HEK293T (cell line): ENCODE measurements around the gene FXN.

ENCODE experiments used
- ARNT ChIP-seq: fragments of 450-650 bp; IDR thresholded peaks from 2 replicates; pipeline ENCODE4 v1.6.1; 2017; ENCODE audit warnings: mild to moderate bottlenecking
- BHLHE40 ChIP-seq: fragments of 450-650 bp; IDR thresholded peaks from 2 replicates; pipeline ENCODE4 v1.6.1; 2016; ENCODE audit warnings: mild to moderate bottlenecking, moderate library complexity, borderline replicate concordance
- ELF4 ChIP-seq: fragments of 450-650 bp; IDR thresholded peaks from 2 replicates; pipeline ENCODE4 v1.6.1; 2017; ENCODE audit warnings: antibody characterized with exemption
- FOXA1 ChIP-seq: fragments of 450-650 bp; IDR thresholded peaks from 2 replicates; pipeline ENCODE4 v1.6.1; 2016; ENCODE audit warnings: mild to moderate bottlenecking
- FOXK2 ChIP-seq: fragments of 450-650 bp; IDR thresholded peaks from 2 replicates; pipeline ENCODE4 v1.6.1; 2016; ENCODE audit warnings: mild to moderate bottlenecking
- FOXM1 ChIP-seq: fragments of 450-650 bp; IDR thresholded peaks from 2 replicates; pipeline ENCODE4 v1.6.1; 2017; ENCODE audit warnings: mild to moderate bottlenecking, borderline replicate concordance
- HDGF ChIP-seq: fragments of 450-650 bp; IDR thresholded peaks from 2 replicates; pipeline ENCODE4 v1.6.1; 2017; ENCODE audit warnings: antibody characterized with exemption, borderline replicate concordance
- LEF1 ChIP-seq: fragments of 450-650 bp; IDR thresholded peaks from 2 replicates; pipeline ENCODE4 v1.6.1; 2017; ENCODE audit warnings: mild to moderate bottlenecking, borderline replicate concordance
- NFRKB ChIP-seq: fragments of 450-650 bp; IDR thresholded peaks from 2 replicates; pipeline ENCODE4 v1.6.1; 2016; ENCODE audit warnings: mild to moderate bottlenecking, moderate library complexity
- SP1 ChIP-seq: fragments of 450-650 bp; IDR thresholded peaks from 2 replicates; pipeline ENCODE4 v1.6.1; 2017
- SUZ12 ChIP-seq: fragments of 450-650 bp; IDR thresholded peaks from 2 replicates; pipeline ENCODE4 v1.6.1; 2016; ENCODE audit warnings: mild to moderate bottlenecking
- TARDBP ChIP-seq: fragments of 450-650 bp; IDR thresholded peaks from 2 replicates; pipeline ENCODE4 v1.6.1; 2016
- ZNF384 ChIP-seq: fragments of 450-650 bp; IDR thresholded peaks from 2 replicates; pipeline ENCODE4 v1.6.1; 2016
- TF ChIP-seq, protein P1 (sequence below): fragments of 450-650 bp; IDR thresholded peaks from 2 replicates; pipeline ENCODE4 v1.6.1; 2016

DNA sequence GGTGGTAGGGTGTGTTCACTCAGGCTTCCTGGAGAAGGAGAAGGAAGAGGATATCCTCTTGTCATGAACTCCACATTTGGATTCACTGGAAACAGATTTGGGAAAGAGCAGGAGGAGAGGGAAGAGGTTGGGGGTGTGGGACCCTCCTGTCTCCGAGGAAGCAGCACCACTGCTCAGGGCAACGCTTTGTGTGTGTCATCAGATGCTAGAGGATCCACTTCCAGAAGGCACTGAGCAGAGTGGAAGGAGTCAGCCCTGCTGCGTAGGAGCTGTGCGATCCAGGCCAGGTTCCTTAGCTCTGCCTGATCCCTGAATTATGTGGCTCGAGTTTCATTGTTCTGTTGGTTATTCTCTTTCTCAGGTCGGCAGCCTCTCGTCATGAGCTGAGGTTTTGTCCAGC lies 101.2 kb downstream of the FXN start:
- TF ChIP-seq FOXM1 (no peak), BHLHE40 (no peak), NFRKB (no peak), SP1 (no peak), HDGF (no peak), FOXA1 (no peak), FOXK2 (no peak), SUZ12 (no peak), LEF1 (no peak), ARNT (no peak), ZNF384 (no peak), ELF4 (no peak), TARDBP (no peak)
- TF ChIP-seq, protein P1, sequence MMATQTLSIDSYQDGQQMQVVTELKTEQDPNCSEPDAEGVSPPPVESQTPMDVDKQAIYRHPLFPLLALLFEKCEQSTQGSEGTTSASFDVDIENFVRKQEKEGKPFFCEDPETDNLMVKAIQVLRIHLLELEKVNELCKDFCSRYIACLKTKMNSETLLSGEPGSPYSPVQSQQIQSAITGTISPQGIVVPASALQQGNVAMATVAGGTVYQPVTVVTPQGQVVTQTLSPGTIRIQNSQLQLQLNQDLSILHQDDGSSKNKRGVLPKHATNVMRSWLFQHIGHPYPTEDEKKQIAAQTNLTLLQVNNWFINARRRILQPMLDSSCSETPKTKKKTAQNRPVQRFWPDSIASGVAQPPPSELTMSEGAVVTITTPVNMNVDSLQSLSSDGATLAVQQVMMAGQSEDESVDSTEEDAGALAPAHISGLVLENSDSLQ, result no peak
